Testis (tissue), 5 donors: Measurements from ENCODE around the gene ALKBH2. TPM values are rescaled to one million over a fixed set of nuclear protein-coding genes. Genes with fewer than 3 reads are reported as not detected.

Experiments used
- DNase-seq: peaks from one replicate; pipeline ENCODE4 v3.0.0-alpha.2; 2019
- H3K27ac ChIP-seq, 2 donors: fragments of 200-600 bp; sonication (generic); one replicate each; pipeline ENCODE4 v1.5.1; 2019
- H3K27me3 ChIP-seq: fragments of 200-600 bp; sonication (generic); one replicate; pipeline ENCODE4 v1.5.1; 2019
- H3K36me3 ChIP-seq: fragments of 200-600 bp; sonication (generic); one replicate; pipeline ENCODE4 v1.5.1; 2017; ENCODE audit warnings: low read depth; ENCODE audit errors: missing control alignments
- H3K4me1 ChIP-seq: fragments of 200-600 bp; sonication (generic); one replicate; pipeline ENCODE4 v1.5.1; 2019
- H3K4me3 ChIP-seq, 2 donors: fragments of 200-600 bp; sonication (generic); one replicate each; pipeline ENCODE4 v1.5.1; 2017 to 2019
- H3K9me3 ChIP-seq: fragments of 200-600 bp; sonication (generic); one replicate; pipeline ENCODE4 v1.5.1; 2017
- POLR2A ChIP-seq: fragments of 450-650 bp; IDR thresholded peaks from one replicate; pipeline ENCODE4 v1.6.1; 2017; ENCODE audit warnings: antibody characterized with exemption, mild to moderate bottlenecking, moderate library complexity
- WGBS, 2 donors: methylation state at CpG; one replicate each; pipeline ENCODE4 v1.1.5; 2018; 5-methylcytosine and 5-hydroxymethylcytosine counted together
- intact Hi-C: fragments of 100-400 bp; cut with DNase I; formaldehyde crosslinking; loops from one replicate; pipeline ENCODE4 v1.15.1; 2023; ENCODE audit warnings: low total_unique reads
- long read RNA-seq, 2 donors: transcript quantifications; one replicate each; lab custom pipeline, GENCODE V29; 2026
- polyA plus RNA-seq: library from polyadenylated mRNA; stranded (reverse); fragments of 350-450 nt; fragmentation: Illumina TruSeq; extraction: RNeasy Lipid Tissue Mini Kit (QIAGEN cat#74804); gene quantifications from one replicate; pipeline ENCODE4 v1.2.3, GENCODE V29; 2014; ENCODE audit warnings: low read depth, low replicate concordance; ENCODE audit not compliant: insufficient read depth
- total RNA-seq, 2 donors: library from RNA; depleted of rRNA; stranded (reverse); fragments of >200 nt; gene quantifications; one replicate each; pipeline ENCODE4 v1.2.3, GENCODE V29; 2016
- TF ChIP-seq, protein P1 (sequence below), 3 experiments: fragments of 450-650 bp in 2 of 3; fragments of 200-600 bp in 1 of 3; sonication (generic) in 1 of 3; IDR thresholded peaks; one replicate each; pipeline ENCODE4 v1.5.1; 2016 to 2019; ENCODE audit warnings: antibody characterized with exemption in 3 of 3, mild to moderate bottlenecking in 2 of 3, moderate library complexity in 1 of 3

ALKBH2 gene
- total RNA-seq (10 to 100 TPM; 16.2 to 23.8 TPM), polyA plus RNA-seq (16.6 TPM)
- long read RNA-seq, donor 1, transcript ALKBH2-206 (2 exons, 1,068 nt): minor isoform, 5 of 20 reads
- long read RNA-seq, donor 1, transcript ALKBH2-201 (4 exons, 1,030 nt): minor isoform, 5 of 20 reads
- long read RNA-seq, donor 1, transcript ALKBH2-202 (4 exons, 1,159 nt): major isoform, 8 of 20 reads
- long read RNA-seq, donor 1, partial matches to known transcripts: 0 of 20 reads
- long read RNA-seq, donor 1, other reads (novel, unspliced or antisense): 0 of 20 reads
- long read RNA-seq, donor 2, transcript ALKBH2-201 (4 exons, 1,030 nt): major isoform, 5 of 94 reads
- long read RNA-seq, donor 2, partial matches to known transcripts: 73 of 94 reads
- long read RNA-seq, donor 2, other reads (novel, unspliced or antisense): 13 of 94 reads

DNA sequence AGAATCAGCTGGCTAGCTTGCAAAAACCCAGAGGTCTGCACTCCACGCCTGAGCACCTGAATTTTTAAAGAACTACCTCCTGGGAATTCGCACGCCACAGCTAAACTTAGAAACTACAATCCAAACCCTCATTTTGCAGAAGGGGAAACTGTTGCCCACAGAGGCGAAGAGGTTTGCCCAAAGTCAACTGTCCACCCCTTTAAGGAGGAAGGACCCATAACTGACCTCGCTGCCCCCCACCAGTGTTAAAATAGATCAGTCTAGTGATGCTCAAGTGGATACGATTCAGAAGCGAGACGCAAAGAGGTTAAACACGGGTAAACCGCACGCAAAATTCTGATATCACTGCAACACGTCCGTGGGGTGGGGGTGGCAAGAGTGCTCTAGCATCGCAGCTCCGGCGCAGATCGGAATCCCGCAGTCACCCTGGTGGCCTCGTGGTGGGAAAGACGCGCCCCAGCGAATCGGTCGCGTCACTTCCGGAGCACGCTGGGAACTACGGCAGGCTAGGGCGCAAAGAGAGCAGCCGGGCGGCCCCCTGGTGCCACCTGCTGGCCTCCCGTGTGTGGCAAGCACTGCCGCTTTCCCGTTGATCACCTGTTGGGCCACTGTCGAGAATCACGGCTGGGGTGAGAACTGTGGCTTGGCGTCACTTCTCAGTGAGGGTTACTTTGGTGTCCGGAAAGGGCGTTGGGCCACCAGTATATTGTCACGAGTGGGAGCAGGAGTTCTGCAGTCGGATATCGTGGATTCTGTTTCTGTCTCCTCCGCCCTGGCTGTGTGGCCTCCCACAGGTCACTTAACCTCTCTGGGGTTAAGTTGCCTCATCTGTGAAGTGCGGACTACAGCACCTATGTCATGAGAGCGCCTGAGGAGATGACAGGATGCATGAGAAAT, at the start of gene ALKBH2:
TSS of gene ALKBH2 (minus strand) at position 451 of the 897 bp plus-strand sequence. CDS start 686 bp downstream, outside the sequence.
- intact Hi-C loops: no loop called here

DNA sequence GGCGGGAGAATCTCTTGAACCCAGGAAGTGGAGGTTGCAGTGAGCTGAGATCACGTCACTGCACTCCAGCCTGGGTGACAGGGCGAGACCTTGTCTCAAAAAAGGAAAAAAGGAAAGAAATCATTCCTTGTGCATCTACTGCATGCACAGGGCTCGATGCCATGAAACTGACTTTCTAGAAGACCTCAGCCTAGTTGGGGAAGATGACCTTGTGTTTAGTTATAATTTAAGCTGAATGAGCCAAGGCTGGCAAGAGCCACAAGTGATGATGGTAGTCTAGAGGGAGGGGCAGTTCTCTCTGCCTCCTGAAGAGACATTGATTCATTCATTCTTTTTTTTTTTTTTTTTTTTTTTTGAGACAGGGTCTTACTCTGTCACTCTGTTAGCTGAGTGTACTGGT, 47.3 kb upstream of the ALKBH2 start:
- H3K4me3 ChIP-seq: no peak overlapping the region
- TF ChIP-seq, protein P1, sequence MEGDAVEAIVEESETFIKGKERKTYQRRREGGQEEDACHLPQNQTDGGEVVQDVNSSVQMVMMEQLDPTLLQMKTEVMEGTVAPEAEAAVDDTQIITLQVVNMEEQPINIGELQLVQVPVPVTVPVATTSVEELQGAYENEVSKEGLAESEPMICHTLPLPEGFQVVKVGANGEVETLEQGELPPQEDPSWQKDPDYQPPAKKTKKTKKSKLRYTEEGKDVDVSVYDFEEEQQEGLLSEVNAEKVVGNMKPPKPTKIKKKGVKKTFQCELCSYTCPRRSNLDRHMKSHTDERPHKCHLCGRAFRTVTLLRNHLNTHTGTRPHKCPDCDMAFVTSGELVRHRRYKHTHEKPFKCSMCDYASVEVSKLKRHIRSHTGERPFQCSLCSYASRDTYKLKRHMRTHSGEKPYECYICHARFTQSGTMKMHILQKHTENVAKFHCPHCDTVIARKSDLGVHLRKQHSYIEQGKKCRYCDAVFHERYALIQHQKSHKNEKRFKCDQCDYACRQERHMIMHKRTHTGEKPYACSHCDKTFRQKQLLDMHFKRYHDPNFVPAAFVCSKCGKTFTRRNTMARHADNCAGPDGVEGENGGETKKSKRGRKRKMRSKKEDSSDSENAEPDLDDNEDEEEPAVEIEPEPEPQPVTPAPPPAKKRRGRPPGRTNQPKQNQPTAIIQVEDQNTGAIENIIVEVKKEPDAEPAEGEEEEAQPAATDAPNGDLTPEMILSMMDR (IDR thresholded peaks at IDR 0.05): no peak
- no peak for TF ChIP-seq POLR2A
- intact Hi-C loops: no loop called here
- no peak overlapping the region for H3K27ac ChIP-seq
- 70 to 90% methylated on average over 4 of the region's 4 CpGs for WGBS, 2 donors
- no peak for DNase-seq
- no peaks in the 10 kb centered on the region for H3K27me3 ChIP-seq
- H3K36me3 ChIP-seq: no peaks in the 10 kb centered on the region
- H3K4me1 ChIP-seq: peaks cover 9% of the 10 kb centered on the region
- no peaks in the 10 kb centered on the region for H3K9me3 ChIP-seq

More for the DNA sequence above, at the start of gene ALKBH2:
- Histone ChIP-seq H3K4me1 (peaks cover 18% of the 10 kb centered on the region), H3K36me3 (no peaks in the 10 kb centered on the region), H3K4me3 (peak within 1 kb of the TSS; percentile 47 to 70), H3K27me3 (no peaks in the 10 kb centered on the region), H3K9me3 (no peaks in the 10 kb centered on the region), H3K27ac (peak within 1 kb of the TSS in 1 of 2 donors; percentile 51)
- peak; percentile 96 for DNase-seq
- TF ChIP-seq, protein P1 (IDR thresholded peaks at IDR 0.05): peak; percentile 96 to 99 (median 96)
- no peak for TF ChIP-seq POLR2A
- 4 to 6% methylated on average over 38 to 45 of the region's 45 CpGs for WGBS, 2 donors

DNA sequence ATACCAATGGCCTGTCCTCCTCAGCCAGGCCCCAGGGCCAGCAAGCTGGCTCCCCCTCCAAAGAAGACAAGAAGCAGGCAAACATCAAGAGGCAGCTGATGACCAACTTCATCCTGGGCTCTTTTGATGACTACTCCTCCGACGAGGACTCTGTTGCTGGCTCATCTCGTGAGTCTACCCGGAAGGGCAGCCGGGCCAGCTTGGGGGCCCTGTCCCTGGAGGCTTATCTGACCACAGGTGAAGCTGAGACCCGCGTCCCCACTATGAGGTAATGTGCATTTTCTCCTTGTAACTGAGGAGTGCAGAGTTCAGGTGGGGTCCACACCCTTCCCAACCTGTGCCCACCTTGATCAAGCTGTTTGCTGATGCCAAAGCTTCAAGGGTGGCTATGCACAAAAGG, 46.5 kb upstream of the ALKBH2 start:
- intact Hi-C loops: no loop called here
- H3K4me3 ChIP-seq: no peak overlapping the region
- H3K27ac ChIP-seq: peak overlapping the region in 1 of 2 donors; percentile 66
- TF ChIP-seq POLR2A: no peak
- TF ChIP-seq, protein P1 (IDR thresholded peaks at IDR 0.05): no peak
- H3K9me3 ChIP-seq: no peaks in the 10 kb centered on the region
- H3K27me3 ChIP-seq: no peaks in the 10 kb centered on the region
- 72 to 81% methylated on average over 7 of the region's 7 CpGs for WGBS, 2 donors
- H3K36me3 ChIP-seq: no peaks in the 10 kb centered on the region
- peaks cover 8% of the 10 kb centered on the region for H3K4me1 ChIP-seq
- no peak for DNase-seq

DNA sequence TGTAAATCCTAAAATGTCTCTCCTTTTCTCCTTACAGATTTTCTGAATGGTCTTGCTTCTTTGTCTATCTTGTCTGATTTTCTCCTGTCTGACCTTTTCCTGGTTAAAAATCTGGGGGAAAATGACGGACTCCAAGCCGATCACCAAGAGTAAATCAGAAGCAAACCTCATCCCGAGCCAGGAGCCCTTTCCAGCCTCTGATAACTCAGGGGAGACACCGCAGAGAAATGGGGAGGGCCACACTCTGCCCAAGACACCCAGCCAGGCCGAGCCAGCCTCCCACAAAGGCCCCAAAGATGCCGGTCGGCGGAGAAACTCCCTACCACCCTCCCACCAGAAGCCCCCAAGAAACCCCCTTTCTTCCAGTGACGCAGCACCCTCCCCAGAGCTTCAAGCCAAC, 46.1 kb upstream of the ALKBH2 start:
- H3K27me3 ChIP-seq: no peaks in the 10 kb centered on the region
- intact Hi-C loops: no loop called here
- peaks cover 8% of the 10 kb centered on the region for H3K4me1 ChIP-seq
- H3K4me3 ChIP-seq: no peak overlapping the region
- no peaks in the 10 kb centered on the region for H3K9me3 ChIP-seq
- H3K36me3 ChIP-seq: no peaks in the 10 kb centered on the region
- DNase-seq: no peak
- H3K27ac ChIP-seq: peak overlapping the region in 1 of 2 donors; percentile 66
- WGBS, 2 donors: 63 to 74% methylated on average over 9 of the region's 9 CpGs
- TF ChIP-seq POLR2A: no peak
- TF ChIP-seq, protein P1 (IDR thresholded peaks at IDR 0.05): no peak
